HepG2 (cell line): ENCODE measurements around the gene TTLL8. TPM values are rescaled to one million over a fixed set of nuclear protein-coding genes. Genes with fewer than 3 reads are reported as not detected.

Experiments used
- DR1 ChIP-seq: sonication (generic); formaldehyde crosslinking; IDR thresholded peaks from 2 replicates; pipeline ENCODE4 v1.8.0; 2021; ENCODE audit warnings: mild to moderate bottlenecking, missing genetic modification reagents, inconsistent platforms
- GPN1 ChIP-seq: sonication (generic); formaldehyde crosslinking; IDR thresholded peaks from 2 replicates; pipeline ENCODE4 v1.5.1; 2020; ENCODE audit warnings: missing genetic modification reagents, borderline replicate concordance
- HHEX ChIP-seq: IDR thresholded peaks from 2 replicates; pipeline ENCODE4 v1.6.1; 2016; ENCODE audit warnings: control low read depth
- LBX2 ChIP-seq: sonication (generic); formaldehyde crosslinking; IDR thresholded peaks from 2 replicates; pipeline ENCODE4 v1.5.0; 2020; ENCODE audit warnings: missing genetic modification reagents, mild to moderate bottlenecking, borderline replicate concordance
- LCORL ChIP-seq, 2 experiments: fragments of 450-650 bp in 1 of 2; sonication (generic) in 1 of 2; formaldehyde crosslinking in 1 of 2; IDR thresholded peaks; 2 replicates each; pipeline versions ENCODE4 v1.5.0 to v1.6.1; 2017 to 2020; ENCODE audit warnings: antibody characterized with exemption in 1 of 2, missing genetic modification reagents in 1 of 2
- MBD4 ChIP-seq: IDR thresholded peaks from 2 replicates; pipeline ENCODE4 v1.6.1; 2012; ENCODE audit warnings: low read length, inconsistent platforms, borderline replicate concordance
- NR0B2 ChIP-seq: sonication (generic); formaldehyde crosslinking; IDR thresholded peaks from 2 replicates; pipeline ENCODE4 v1.4.0; 2020; ENCODE audit warnings: mild to moderate bottlenecking, missing genetic modification reagents
- PHF8 ChIP-seq: sonication (generic); formaldehyde crosslinking; IDR thresholded peaks from 2 replicates; pipeline ENCODE4 v1.5.0; 2020; ENCODE audit warnings: missing genetic modification reagents
- RFX3 ChIP-seq: IDR thresholded peaks from 2 replicates; pipeline ENCODE4 v1.6.1; 2016; ENCODE audit warnings: missing biosample characterization, missing genetic modification reagents
- RFX5 ChIP-seq: IDR thresholded peaks from 2 replicates; pipeline ENCODE4 v1.6.1; 2011; ENCODE audit warnings: low read depth, low read length, improper control_type of control experiment
- RFXANK ChIP-seq: IDR thresholded peaks from 2 replicates; pipeline ENCODE4 v1.6.1; 2016
- SUZ12 ChIP-seq: fragments of 150-350 bp; IDR thresholded peaks from 2 replicates; pipeline ENCODE4 v1.6.1; 2014; ENCODE audit warnings: low read depth, low read length
- TCF12 ChIP-seq, 2 experiments: fragments of 450-650 bp in 1 of 2; sonication (generic) in 1 of 2; formaldehyde crosslinking in 1 of 2; IDR thresholded peaks; 2 replicates each; pipeline versions ENCODE4 v1.6.1 to v1.8.0; 2017 to 2022; ENCODE audit warnings: antibody characterized with exemption in 1 of 2, mild to moderate bottlenecking in 1 of 2, missing genetic modification reagents in 1 of 2, moderate library complexity in 1 of 2
- TRIM22 ChIP-seq: fragments of 450-650 bp; IDR thresholded peaks from 2 replicates; pipeline ENCODE4 v1.6.1; 2017
- ZNF234 ChIP-seq: sonication (generic); formaldehyde crosslinking; conservative IDR thresholded peaks from 2 replicates; pipeline ENCODE4 v1.5.1; 2020; ENCODE audit warnings: mild to moderate bottlenecking, missing genetic modification reagents
- ZNF280D ChIP-seq: sonication (generic); formaldehyde crosslinking; IDR thresholded peaks from 2 replicates; pipeline ENCODE4 v1.5.1; 2020; ENCODE audit warnings: mild to moderate bottlenecking, missing genetic modification reagents
- ZNF567 ChIP-seq: sonication (generic); formaldehyde crosslinking; IDR thresholded peaks from 2 replicates; pipeline ENCODE4 v1.8.1; 2023; ENCODE audit warnings: mild to moderate bottlenecking, missing genetic modification reagents, borderline replicate concordance
- ZNF687 ChIP-seq: sonication (generic); formaldehyde crosslinking; IDR thresholded peaks from 2 replicates; pipeline ENCODE4 v1.5.1; 2020; ENCODE audit warnings: mild to moderate bottlenecking, missing genetic modification reagents, moderate library complexity
- ZNF800 ChIP-seq: sonication (generic); formaldehyde crosslinking; IDR thresholded peaks from 2 replicates; pipeline ENCODE4 v1.4.0; 2020; ENCODE audit warnings: missing genetic modification reagents
- polyA plus RNA-seq, 8 experiments: library from polyadenylated mRNA; depleted of rRNA in 3 of 8; stranded (reverse) in 7 of 8; unstranded in 1 of 8; fragments of >200 nt; fragmentation: Illumina TruSeq in 4 of 8; extraction: Trizol in 4 of 8; gene quantifications; 2 replicates each; pipeline versions ENCODE4 v1.2.1 to v1.2.3, GENCODE V29; 2011 to 2016; ENCODE audit warnings: low read depth in 4 of 8, missing spikeins in 1 of 8, mixed read lengths in 1 of 8; ENCODE audit not compliant: insufficient read depth in 1 of 8
- total RNA-seq, 5 experiments: library from RNA; depleted of rRNA; stranded (reverse); fragments of >200 nt; fragmentation: Illumina TruSeq; extraction: Trizol; gene quantifications; 2 replicates each; pipeline ENCODE4 v1.2.3, GENCODE V29; 2016; ENCODE audit warnings: low read depth in 1 of 5

TTLL8 gene
- total and polyA plus RNA-seq, 2 of the 13 experiments (the other 11 are each of a cell fraction or from before 2014, with no cell fraction given) = not detected

- TF ChIP-seq TRIM22 (no peak), ZNF800 (CRISPR knock-in tag) (no peak), PHF8 (CRISPR knock-in tag) (no peak), ZNF280D (peak; percentile 54; the same call in 1 of the 2 replicates), SUZ12 (no peak), HHEX (no peak), LBX2 (CRISPR knock-in tag) (peak; percentile 90; the same call in 1 of the 2 replicates), GPN1 (CRISPR knock-in tag) (no peak), DR1 (CRISPR knock-in tag) (peak; percentile 29; the same call in 1 of the 2 replicates), RFX3 (CRISPR knock-in tag) (no peak), RFXANK (CRISPR knock-in tag) (no peak), MBD4 (no peak), ZNF687 (peak; percentile 92), ZNF567 (no peak), LCORL (IDR thresholded peaks at IDR 0.05) (no peak), LCORL (CRISPR knock-in tag; IDR thresholded peaks at IDR 0.05) (no peak), ZNF234 (CRISPR knock-in tag) (no peak), RFX5 (no peak), TCF12 (IDR thresholded peaks at IDR 0.05) (no peak), TCF12 (CRISPR knock-in tag; IDR thresholded peaks at IDR 0.05) (no peak), NR0B2 (peak; percentile 83; the same call in 1 of the 2 replicates)
Measured at GRCh38 chr22:50102946-50103345, 44.8 kb upstream of the TTLL8 start (continued).
